AG04450 (cell line): ENCODE measurements around the gene RBPJL. TPM values are rescaled to one million over a fixed set of nuclear protein-coding genes. Genes with fewer than 3 reads are reported as not detected.

Source experiments
- CTCF ChIA-PET: fragments of 300-600, 350-600 bp; formaldehyde crosslinking; extraction: SDS; loops from one replicate; lab custom pipeline; 2022; ENCODE audit warnings: antibody characterized with exemption, inconsistent platforms; lab: Charles Lee
- POLR2A ChIA-PET: fragments of 350-600 bp; formaldehyde crosslinking; extraction: SDS; loops from one replicate; lab custom pipeline; 2021; ENCODE audit warnings: antibody characterized with exemption, inconsistent platforms; lab: Yijun Ruan, JAX
- DNase-seq: peaks from one replicate; pipeline ENCODE4 v3.0.0-alpha.2; 2011; ENCODE audit warnings: low read depth, low spot score
- H3K27ac ChIP-seq: one replicate; pipeline ENCODE4 v1.5.1; 2012; ENCODE audit warnings: low read depth, low read length, control low read depth
- H3K27me3 ChIP-seq: one replicate; pipeline ENCODE4 v1.6.0; 2012; ENCODE audit warnings: low read length; ENCODE audit not compliant: control insufficient read depth, insufficient read depth
- H3K4me3 ChIP-seq: 2 replicates; pipeline ENCODE4 v1.5.1; 2011; ENCODE audit warnings: mild to moderate bottlenecking, low read depth, low read length, control low read depth
- H3K9me3 ChIP-seq: 2 replicates; pipeline ENCODE4 v1.5.1; 2012; ENCODE audit warnings: low read length; ENCODE audit not compliant: control insufficient read depth, insufficient read depth
- CTCF ChIP-seq: IDR thresholded peaks from 2 replicates; pipeline ENCODE4 v1.5.1; 2011; ENCODE audit warnings: low read depth, low read length, control low read depth, inconsistent platforms
- polyA plus RNA-seq: library from polyadenylated mRNA; depleted of rRNA; stranded (reverse); fragments of >200 nt; gene quantifications from 2 replicates; pipeline ENCODE4 v1.2.3, GENCODE V29; 2011

The RBPJL gene
- polyA plus RNA-seq, 1 experiment = not detected

GRCh38 chr20:45288376-45288775 is 18.3 kb upstream of the RBPJL start:
- Histone ChIP-seq H3K4me3 (no peak overlapping the region), H3K9me3 (no peaks in the 10 kb centered on the region; the same call in 1 of the 2 replicates), H3K27me3 (peaks cover 23% of the 10 kb centered on the region), H3K27ac (no peak overlapping the region)
- ChIA-PET CTCF (interaction anchor here (0.9 to 2.3 kb wide), 3 partner anchors 150 to 246 kb away, joined by 3 to 6 read pairs (median 3); no protein-coding TSS in a partner anchor), POLR2A (no interaction called here)
- no peak for DNase-seq
- no peak for TF ChIP-seq CTCF

GRCh38 chr20:45288860-45289259 is 17.8 kb upstream of the RBPJL start:
- POLR2A ChIA-PET = no interaction called here
- CTCF ChIA-PET = interaction anchor here (0.9 to 6.9 kb wide), 4 partner anchors 150 to 277 kb away, joined by 3 to 92 read pairs (median 4); no protein-coding TSS in a partner anchor

DNA sequence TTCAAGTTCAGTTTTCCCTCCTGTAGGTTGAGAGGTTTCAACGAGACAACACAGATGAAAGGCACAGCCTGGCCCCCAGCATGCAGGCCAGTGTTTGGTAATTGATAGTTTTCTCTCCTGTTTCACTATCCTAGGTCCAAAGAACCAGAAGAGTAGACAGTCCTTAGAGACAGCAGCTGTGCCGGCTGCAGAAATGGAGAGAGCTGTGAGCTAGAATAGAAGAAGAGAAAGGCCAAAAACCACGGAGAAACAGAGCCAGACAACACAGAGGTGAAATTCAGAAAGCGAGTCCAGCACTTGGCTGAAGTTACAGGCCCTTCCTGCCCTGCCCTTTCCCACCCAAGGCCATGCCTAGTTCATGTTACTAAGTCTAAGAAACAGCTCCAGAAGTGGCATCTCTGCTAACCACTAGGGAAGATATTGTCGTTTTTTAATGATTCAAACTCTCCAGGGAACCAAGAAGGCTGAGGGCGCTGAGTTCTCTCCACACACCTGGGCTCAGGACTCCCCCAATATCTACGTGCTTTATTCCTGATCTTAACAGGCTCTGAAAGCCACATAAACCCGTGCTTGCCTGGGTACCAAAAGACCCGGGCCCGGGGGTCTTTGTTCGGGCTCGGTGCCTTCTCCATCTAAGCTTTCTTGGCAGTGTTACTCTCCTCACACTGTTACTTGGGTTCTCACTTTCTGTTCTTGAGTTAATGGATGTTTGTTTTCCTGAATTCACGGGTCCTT is 16.5 kb upstream of the RBPJL start:
- ChIA-PET CTCF (interaction anchor here (0.6 to 6.9 kb wide), 48 partner anchors 8 to 543 kb away, joined by 3 to 171 read pairs (median 5); partner anchors contain the start of gene RBPJL), POLR2A (interaction anchor here (0.6 to 0.9 kb wide), 2 partner anchors 53 to 279 kb away, joined by 3 to 9 read pairs; no protein-coding TSS in a partner anchor)
- Histone ChIP-seq H3K27me3 (peaks cover 28% of the 10 kb centered on the region), H3K27ac (no peak overlapping the region), H3K9me3 (peaks cover 4% of the 10 kb centered on the region), H3K4me3 (no peak overlapping the region)
- no peak for TF ChIP-seq CTCF
- DNase-seq = no peak

More at GRCh38 chr20:45288860-45289259, 17.8 kb upstream of the RBPJL start:
- no peak for DNase-seq
- no peaks in the 10 kb centered on the region; the same call in 1 of the 2 replicates for H3K9me3 ChIP-seq
- H3K27me3 ChIP-seq = peaks cover 24% of the 10 kb centered on the region
- TF ChIP-seq CTCF = no peak
- H3K27ac ChIP-seq = no peak overlapping the region
- no peak overlapping the region for H3K4me3 ChIP-seq

- ChIA-PET POLR2A (interaction anchor here (0.9 kb wide), 1 partner anchor 280 kb away, joined by 3 read pairs; no protein-coding TSS in a partner anchor), CTCF (interaction anchor here (0.6 to 6.9 kb wide), 58 partner anchors 9 to 544 kb away, joined by 3 to 171 read pairs (median 4); partner anchors contain the start of genes RBPJL and TOMM34)
- Histone ChIP-seq H3K27ac (no peak overlapping the region), H3K4me3 (no peak overlapping the region), H3K9me3 (peaks cover 4% of the 10 kb centered on the region), H3K27me3 (peaks cover 28% of the 10 kb centered on the region)
- TF ChIP-seq CTCF = peak; percentile 94
- peak; percentile 38 for DNase-seq
Observed at GRCh38 chr20:45290677-45291355, 15.8 kb upstream of the RBPJL start.
